ENCODE measurements around the gene CCNYL1.

The CCNYL1 gene

DNA sequence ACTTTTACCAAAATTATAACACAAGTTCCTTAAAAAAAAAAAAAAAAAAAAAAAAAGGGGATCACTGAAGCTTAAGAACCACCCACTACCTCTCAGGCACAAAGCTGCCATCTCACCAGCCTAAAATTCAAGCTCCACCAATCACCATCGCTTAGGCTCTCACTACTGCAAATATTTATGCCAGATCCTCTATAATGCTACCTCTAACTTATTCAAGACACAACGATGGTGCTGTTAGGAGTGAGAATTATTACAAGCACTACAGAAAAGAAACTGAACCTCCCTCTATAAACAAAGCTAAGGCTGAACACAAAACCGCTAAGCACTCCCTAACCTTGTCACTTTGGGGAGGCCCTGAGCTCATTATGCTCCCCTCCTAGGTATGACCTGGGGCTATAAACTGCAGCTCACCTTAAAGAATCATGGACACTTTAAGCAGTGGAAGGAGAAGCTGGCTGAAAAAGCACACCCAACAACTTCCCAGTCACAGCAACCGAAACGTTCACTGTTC is 54.7 kb downstream of the CCNYL1 start:
- H3K4me3 ChIP-seq = no peak overlapping the region
- H3K27ac ChIP-seq = no peak overlapping the region
- DNase-seq = no peak
- H3K36me3 ChIP-seq = peaks cover 10 to 13% (median 13%) of the 10 kb centered on the region in 3 donors
- H3K27me3 ChIP-seq = no peaks in the 10 kb centered on the region
- TF ChIP-seq, protein P1, sequence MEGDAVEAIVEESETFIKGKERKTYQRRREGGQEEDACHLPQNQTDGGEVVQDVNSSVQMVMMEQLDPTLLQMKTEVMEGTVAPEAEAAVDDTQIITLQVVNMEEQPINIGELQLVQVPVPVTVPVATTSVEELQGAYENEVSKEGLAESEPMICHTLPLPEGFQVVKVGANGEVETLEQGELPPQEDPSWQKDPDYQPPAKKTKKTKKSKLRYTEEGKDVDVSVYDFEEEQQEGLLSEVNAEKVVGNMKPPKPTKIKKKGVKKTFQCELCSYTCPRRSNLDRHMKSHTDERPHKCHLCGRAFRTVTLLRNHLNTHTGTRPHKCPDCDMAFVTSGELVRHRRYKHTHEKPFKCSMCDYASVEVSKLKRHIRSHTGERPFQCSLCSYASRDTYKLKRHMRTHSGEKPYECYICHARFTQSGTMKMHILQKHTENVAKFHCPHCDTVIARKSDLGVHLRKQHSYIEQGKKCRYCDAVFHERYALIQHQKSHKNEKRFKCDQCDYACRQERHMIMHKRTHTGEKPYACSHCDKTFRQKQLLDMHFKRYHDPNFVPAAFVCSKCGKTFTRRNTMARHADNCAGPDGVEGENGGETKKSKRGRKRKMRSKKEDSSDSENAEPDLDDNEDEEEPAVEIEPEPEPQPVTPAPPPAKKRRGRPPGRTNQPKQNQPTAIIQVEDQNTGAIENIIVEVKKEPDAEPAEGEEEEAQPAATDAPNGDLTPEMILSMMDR (IDR thresholded peaks at IDR 0.05) = no peak
- intact Hi-C loops (cut with DNase I; ENCODE audit: low total_unique reads) = loop anchor here (5.0 to 10.0 kb wide), 2 partner anchors 206 to 259 kb away; partner anchors contain the start of gene PLEKHM3
- peaks cover 0 to 25% (median 14%) of the 10 kb centered on the region in 4 donors for H3K4me1 ChIP-seq
- no peaks in the 10 kb centered on the region for H3K9me3 ChIP-seq

DNA sequence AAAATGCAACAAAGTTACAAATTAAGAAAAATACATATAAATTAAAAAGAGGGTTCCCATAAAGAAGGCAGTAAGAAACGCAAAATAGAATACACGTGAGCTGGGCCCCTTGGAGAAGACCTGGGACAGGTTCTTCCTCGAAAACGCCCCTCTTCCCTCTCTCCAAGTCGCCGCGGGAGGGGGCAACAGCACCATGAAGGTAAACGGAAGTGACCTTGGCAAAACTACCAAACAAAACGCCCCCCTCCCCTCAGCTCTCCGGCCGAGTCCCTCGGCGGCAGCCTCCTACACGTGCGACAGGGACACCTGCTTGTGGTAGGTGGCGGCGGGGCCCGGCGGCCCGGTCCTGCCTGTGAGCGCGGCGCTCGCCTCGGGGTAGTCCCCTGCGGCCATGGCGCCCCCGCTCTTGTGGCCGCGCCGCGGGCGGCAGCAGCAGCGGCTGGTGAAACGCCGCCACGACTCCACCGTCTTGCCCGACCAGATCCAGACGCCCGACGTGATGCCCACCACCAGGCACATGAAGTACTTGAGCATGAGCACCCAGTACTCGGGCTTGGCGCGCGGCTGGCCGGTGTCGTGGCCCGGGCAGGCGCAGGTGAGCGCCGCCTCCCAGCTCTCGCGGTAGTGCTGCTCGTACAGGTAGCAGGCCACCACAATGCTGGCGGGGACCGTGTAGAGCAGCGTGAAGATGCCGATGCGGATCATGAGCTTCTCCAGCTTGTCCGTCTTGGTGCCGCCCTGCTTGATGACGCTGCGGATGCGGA is 55.4 kb downstream of the CCNYL1 start:
- peaks cover 0 to 25% (median 14%) of the 10 kb centered on the region in 4 donors for H3K4me1 ChIP-seq
- H3K27ac ChIP-seq = no peak overlapping the region
- TF ChIP-seq, protein P1 (IDR thresholded peaks at IDR 0.05) = no peak
- DNase-seq = no peak
- intact Hi-C loops (cut with DNase I; ENCODE audit: low total_unique reads) = loop anchor here (5.0 to 10.0 kb wide), 2 partner anchors 205 to 258 kb away; partner anchors contain the start of gene PLEKHM3
- no peak overlapping the region for H3K4me3 ChIP-seq
- H3K9me3 ChIP-seq = no peaks in the 10 kb centered on the region
- H3K36me3 ChIP-seq = peaks cover 10 to 13% (median 13%) of the 10 kb centered on the region in 3 donors
- no peaks in the 10 kb centered on the region for H3K27me3 ChIP-seq

DNA sequence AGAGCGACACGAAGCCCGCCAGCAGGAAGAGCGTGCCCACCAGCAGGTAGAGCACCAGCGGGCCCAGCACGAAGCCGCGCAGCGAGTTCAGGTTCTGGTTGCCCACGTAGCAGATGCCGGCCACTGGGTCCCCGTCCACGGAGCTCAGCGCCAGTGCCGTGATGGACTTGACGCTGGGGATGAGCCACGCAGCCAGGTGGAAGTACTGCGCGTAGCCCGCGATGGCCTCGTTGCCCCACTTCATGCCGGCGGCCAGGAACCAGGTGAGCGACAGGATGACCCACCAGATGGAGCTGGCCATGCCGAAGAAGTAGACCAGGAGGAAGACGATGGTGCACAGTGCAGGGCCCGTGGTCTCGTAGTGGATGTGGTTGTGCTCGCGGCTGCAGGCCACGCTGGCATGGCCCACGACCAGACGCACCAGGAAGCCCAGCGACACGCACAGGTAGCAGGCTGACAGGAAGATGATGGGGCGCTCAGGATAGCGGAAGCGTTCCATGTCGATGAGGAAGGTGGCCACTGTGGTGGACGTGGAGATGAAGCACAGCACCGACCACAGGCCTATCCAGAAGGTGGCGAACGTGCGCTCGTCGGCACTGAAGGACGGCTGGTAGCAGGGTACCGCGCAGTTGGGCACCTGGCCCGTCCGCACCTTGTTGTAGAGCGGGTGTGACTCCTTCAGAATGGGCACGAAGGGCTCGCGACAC is 56.2 kb downstream of the CCNYL1 start:
- no peaks in the 10 kb centered on the region for H3K27me3 ChIP-seq
- intact Hi-C loops (cut with DNase I; ENCODE audit: low total_unique reads) = loop anchor here (2.0 to 10.0 kb wide), 4 partner anchors 57 to 257 kb away; partner anchors contain the start of genes CCNYL1, METTL21A and PLEKHM3
- H3K4me3 ChIP-seq = peak overlapping the region; percentile 80 to 96
- peaks cover 10 to 13% (median 13%) of the 10 kb centered on the region in 3 donors for H3K36me3 ChIP-seq
- DNase-seq = peak; percentile 30 to 68
- no peaks in the 10 kb centered on the region for H3K9me3 ChIP-seq
- TF ChIP-seq, protein P1 (IDR thresholded peaks at IDR 0.05) = no peak
- H3K4me1 ChIP-seq = peaks cover 0 to 25% (median 14%) of the 10 kb centered on the region in 4 donors
- peak overlapping the region in 1 of 2 donors; percentile 82 for H3K27ac ChIP-seq

DNA sequence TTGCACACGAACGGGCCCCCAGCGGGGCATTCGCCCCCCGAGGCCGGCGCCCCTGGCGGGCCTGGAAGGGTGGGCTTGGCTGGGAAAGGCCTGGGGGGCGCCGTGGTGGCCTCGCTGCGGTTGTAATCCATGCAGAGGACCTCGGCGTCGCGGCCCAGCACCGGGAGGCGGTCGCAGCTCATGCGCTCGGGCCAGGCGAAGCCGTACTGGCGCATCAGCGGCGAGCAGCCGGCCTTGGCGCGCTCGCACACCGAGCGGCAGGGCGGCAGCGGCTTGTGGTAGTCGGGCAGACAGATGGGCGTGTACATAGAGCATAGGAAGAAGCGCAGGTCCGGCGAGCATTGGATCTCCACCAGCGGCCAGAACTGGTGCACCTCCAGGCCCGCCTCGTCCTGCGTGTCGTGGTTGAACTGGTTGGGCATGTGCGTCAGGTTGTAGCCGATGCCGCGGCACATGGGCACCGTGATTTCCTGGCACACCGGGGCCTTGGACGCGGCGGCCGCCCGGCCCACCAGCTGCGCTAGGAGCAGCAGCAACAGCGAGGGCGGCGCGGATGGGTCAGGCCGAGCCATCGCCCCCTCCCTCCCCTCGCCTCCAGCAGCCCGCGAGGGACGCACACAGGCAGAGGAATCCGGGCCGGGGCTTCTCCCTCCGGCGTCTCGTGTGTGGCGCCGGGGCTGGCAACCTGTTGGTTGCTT is 56.9 kb downstream of the CCNYL1 start:
- peaks cover 0 to 25% (median 14%) of the 10 kb centered on the region in 4 donors for H3K4me1 ChIP-seq
- TF ChIP-seq, protein P1 (IDR thresholded peaks at IDR 0.05) = no peak
- no peaks in the 10 kb centered on the region for H3K27me3 ChIP-seq
- peak overlapping the region; percentile 80 to 96 for H3K4me3 ChIP-seq
- H3K27ac ChIP-seq = peak overlapping the region; percentile 79 to 82
- no peaks in the 10 kb centered on the region for H3K9me3 ChIP-seq
- peaks cover 10 to 13% (median 12%) of the 10 kb centered on the region in 3 donors for H3K36me3 ChIP-seq
- intact Hi-C loops (cut with DNase I; ENCODE audit: low total_unique reads) = loop anchor here (2.0 to 10.0 kb wide), 4 partner anchors 58 to 256 kb away; partner anchors contain the start of genes CCNYL1, METTL21A and PLEKHM3
- peak; percentile 47 to 73 for DNase-seq

Data from tibial artery (tissue), 4 donors.